HG02973 (cell line): ENCODE measurements around the gene COL6A1.
"Not testable (repeated sequence)": the region's sequence is repeated elsewhere in the genome, so short reads cannot be mapped to it uniquely, and the experiment has no call there.

Experiments
- ATAC-seq: cut with Tn5 transposase; IDR thresholded peaks from one replicate; pipeline ENCODE4 v1.9.1; 2021; ENCODE audit warnings: moderate library complexity; ENCODE audit not compliant: unreplicated experiment

The COL6A1 gene

DNA sequence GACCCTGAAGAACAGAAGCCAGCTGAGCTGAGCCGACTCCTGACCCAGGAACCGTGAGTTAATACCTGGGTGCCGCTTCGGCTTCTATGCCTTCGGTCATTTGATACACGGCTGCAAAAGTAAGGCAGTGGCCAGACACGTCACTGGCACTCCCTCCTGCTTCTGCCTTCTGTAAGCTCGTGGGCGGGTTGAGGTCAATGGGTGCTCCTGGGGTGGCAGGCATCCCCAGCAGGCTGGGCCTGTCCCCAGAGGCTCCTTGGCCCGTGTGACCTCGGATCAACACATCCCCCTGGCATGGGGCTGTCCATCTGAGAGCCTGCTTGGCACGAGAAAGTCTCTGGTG is 35.7 kb upstream of the COL6A1 start:
- ATAC-seq = no peak

DNA sequence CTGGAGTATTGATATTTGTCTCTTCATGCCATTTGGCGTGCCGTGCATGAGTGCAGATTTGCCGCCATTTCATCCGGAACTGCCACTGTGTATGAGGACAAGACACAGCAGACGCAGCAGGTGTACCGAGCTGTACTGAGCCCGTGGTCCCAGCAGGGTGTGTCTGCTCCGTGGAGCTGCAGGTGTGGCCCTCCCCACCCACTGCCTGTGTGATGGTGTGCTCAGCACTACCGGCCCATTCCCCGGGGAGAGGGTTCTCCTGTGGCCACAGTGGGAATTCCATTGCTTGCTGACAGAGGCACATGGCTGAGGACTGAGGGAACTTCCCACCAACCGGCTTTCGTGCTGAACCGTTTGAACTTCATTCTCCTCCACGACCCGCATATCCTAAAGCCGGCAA is 34.3 kb upstream of the COL6A1 start:
- ATAC-seq = no peak

- ATAC-seq = no peak
Measured at GRCh38 chr21:45947716-45948255, 33.8 kb upstream of the COL6A1 start.

- no peak for ATAC-seq
Measured at GRCh38 chr21:45948576-45949141, 32.9 kb upstream of the COL6A1 start.

DNA sequence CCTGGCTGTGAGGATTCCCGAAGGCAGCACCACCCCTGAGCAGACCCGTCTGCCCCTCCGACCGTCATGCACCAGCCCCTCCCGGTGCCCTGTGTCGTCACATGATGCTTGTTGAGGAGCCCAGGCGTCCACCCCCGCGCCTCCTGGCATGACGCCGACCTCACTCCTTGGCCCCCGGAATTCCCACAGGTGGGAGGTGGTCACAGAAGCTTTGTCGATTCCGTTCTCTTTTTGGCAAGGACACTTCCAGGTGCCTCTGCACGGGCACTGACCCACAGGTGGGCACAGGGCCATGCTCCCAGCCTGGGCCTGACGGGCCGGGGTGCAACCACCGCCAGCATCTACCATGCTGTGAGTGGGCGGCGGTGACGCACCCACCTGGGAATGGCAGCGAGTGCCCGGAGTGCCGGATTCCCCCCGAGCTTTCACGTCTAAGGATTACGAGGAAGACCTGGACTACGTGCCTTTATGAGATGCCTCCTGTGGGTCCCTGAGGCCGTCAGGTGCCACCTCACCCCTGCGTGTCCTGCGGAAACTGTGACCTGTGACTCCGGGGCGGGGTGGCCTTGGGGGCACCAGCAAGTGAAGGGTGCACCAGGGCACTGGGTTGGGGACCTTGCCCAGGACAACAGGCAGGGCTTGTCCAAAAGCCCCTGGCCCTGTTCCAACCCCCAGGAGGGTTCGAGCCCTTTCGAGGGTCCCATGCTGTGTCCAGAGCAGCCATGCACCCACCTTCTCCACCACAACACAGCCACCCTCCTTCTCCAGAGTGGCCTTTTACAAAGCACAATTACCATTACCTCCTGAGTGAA is 31.4 kb upstream of the COL6A1 start:
- no peak for ATAC-seq

- ATAC-seq = no peak
Measured at GRCh38 chr21:45950740-45951515, 30.6 kb upstream of the COL6A1 start.

DNA sequence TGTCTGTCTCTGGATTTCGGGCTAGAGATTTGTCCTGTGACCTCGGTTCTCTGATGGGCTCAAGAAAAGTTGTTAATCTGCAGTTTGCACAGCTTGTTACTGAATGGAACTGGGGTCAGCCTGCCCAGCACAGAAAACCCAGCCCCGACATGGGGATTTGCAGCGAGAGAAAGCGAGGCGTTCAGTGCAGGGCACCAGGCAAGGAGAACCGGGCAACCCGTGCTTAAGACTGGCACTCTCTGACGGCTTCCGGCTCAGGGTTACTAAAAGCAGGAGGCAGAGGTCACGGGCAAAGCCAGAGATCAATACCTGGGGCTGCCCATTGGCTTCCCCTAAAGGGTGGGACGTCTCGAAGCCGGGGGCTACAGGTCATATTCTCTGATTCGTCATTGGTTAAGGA is 29.9 kb upstream of the COL6A1 start:
- no peak for ATAC-seq

DNA sequence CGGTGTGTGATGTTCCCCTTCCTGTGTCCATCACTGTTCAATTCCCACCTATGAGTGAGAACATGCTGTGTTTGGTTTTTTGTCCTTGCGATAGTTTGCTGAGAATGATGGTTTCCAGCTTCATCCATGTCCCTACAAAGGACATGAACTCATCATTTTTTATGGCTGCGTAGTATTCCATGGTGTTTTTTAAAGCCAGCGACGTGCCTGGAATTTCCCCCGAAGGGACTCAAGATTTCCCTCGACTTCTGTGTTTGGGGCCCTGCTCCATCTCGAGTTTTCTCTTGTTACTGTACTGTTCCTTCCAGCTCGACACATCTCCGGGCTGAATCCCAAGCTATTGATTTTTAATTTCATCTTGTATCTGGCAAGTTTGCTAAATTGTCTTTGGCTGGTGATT is 29.0 kb upstream of the COL6A1 start:
- ATAC-seq = not testable (repeated sequence)

- no peak for ATAC-seq
Measured at GRCh38 chr21:45952974-45953373, 28.6 kb upstream of the COL6A1 start.

GRCh38 chr21:45954261-45954660 is 27.3 kb upstream of the COL6A1 start:
- ATAC-seq = no peak

DNA sequence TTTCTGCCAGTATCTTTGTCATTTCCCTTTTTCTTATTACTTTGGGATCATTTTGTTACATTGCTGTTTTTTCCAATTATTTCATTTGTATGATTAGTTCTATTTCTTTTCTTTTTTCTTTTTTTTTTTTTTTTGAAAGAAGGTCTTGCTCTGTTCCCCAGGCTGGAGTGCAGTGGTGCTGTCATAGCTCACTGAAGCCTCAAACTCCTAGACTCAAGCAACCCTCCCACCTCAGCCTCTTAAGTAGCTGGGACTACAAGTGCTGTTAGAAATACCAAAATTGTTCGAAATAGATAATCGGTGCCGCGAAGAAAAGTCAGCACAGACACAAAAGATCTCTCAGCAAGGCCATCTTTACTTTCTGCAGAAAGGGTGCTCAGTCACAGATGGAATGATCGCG is 26.6 kb upstream of the COL6A1 start:
- no peak for ATAC-seq

- ATAC-seq = no peak
Measured at GRCh38 chr21:45957551-45957950, 24.0 kb upstream of the COL6A1 start.

- ATAC-seq = no peak
Measured at GRCh38 chr21:45957981-45958600, 23.5 kb upstream of the COL6A1 start.

GRCh38 chr21:45959182-45959581 is 22.4 kb upstream of the COL6A1 start:
- no peak for ATAC-seq

DNA sequence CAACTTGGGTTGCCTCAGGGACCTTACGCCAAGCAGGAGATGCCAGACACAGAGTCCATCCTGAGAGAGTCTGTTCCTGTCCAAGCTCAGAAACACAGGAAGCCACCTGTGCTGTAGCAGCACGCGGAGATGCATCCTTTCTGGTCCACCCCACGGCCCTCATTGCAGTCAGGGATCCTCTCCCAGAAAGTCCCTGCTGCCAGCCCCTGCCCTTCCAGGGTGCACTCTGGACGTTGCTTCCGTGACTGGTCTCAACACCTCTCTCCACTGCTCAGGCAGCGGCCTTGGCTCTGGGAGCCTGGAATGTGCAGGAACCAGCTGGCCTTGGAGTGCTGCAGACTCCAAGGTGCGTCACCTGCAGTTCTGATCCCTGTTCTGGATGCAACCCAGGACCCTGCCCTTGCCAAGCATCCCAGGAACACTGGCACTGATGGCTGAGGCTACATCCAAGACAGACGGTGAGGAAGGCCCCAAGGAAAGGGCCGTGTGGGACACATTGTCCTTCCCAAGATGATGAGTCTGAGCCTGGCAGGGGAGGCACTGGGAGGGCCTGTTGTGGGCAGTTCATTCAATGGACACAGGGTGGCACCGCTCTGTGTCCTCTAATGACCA is 21.7 kb upstream of the COL6A1 start:
- no peak for ATAC-seq

DNA sequence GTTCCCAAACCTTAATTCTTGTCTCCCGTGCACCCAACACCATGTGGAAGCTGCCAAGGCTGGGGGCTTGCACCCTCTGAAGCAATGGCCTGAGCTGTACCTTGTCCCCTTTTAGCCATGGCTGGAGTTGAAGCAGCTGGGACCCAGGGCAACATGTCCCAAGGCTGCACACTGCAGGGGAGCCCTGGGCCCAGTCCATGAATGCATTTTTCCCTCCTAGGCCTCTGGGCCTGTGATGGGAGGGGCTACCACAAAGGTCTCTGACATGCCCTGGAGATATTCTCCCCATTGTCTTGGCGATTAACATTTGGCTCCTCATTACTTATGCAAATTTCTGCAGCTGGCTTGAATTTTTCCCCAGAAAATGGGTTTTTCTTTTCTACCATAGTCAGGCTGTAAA is 20.2 kb upstream of the COL6A1 start:
- ATAC-seq = not testable (repeated sequence)

DNA sequence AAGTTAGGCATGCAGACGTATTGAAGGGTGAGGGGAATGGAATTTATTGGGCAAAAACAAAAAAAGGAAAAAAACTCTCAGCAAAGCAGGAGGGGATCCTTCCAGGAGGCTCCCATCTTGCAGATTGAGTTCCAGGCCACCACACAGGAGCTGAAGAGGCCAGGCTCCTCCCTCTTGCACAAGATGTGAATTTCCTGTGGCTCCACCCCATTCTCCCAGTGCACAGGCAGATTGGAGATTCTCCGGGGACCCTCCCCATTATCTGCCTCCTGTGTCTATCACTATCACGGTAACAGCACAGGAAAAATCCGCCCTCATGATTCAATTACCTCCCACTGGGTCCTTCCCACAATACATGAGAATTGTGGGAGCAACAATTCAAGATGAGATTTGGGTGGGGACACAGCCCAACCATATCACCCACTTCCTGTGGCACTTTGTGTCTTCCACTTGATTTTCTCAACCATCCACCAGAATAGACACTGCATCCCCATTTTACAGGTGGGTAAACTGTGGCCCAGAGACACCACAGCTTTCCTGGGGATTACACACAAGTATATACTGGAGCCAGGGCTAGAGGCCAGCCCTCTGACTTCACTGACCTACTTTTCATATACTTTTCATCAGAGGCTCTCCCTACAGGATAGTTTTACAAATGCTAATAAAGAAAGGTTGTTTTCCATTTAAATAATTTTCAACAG is 18.9 kb upstream of the COL6A1 start:
- ATAC-seq = no peak

DNA sequence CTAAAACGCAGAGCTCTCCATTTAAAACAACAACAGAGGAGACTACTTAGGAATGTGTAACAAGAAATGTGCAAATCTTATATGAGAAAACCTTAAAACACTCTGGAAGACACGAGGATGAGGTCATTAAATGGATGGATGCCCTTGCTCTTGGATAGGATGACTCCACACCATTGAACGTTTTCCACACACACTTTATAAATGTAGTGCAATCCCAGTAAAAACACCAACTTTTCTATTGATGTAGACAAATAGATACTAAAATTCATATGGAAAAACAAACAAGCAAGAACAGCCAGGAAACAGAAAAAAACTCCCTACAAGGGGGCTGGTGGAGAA is 18.4 kb upstream of the COL6A1 start:
- ATAC-seq = no peak

DNA sequence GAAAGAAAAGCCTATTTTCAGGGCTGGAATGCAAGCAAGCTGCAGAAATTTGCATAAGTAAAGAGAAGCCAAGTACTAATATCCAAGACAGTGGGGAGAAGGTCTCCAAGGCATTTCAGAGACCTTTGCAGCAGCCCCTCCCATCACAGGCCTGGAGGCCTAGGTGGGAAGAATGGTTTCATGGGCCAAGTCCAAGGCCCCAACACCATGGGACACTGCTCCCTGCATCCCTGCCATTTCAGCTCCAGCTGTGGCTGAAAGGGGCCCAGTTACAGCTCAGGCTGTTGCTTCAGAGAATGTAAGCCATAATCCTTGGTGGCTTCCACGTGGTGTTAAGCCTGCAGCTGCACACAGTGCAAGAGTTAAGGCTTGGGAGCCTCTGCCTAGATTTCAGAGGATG is 16.9 kb upstream of the COL6A1 start:
- ATAC-seq = no peak

GRCh38 chr21:45965084-45965809 is 16.3 kb upstream of the COL6A1 start:
- ATAC-seq = no peak
